T-helper 22 cell (primary cell): ENCODE results near the gene PRODH2.
"Not testable (repeated sequence)": the region's sequence is repeated elsewhere in the genome, so short reads cannot be mapped to it uniquely, and the experiment has no call there.

Experiments used
- DNase-seq: peaks from one replicate; pipeline ENCODE4 v3.0.0-alpha.2; 2020; ENCODE audit warnings: low read depth

Gene PRODH2

GRCh38 chr19:35843676-35844481 is 31.2 kb upstream of the PRODH2 start:
- no peak for DNase-seq

- DNase-seq = no peak
Measured at GRCh38 chr19:35842666-35843272, 30.1 kb upstream of the PRODH2 start.

DNA sequence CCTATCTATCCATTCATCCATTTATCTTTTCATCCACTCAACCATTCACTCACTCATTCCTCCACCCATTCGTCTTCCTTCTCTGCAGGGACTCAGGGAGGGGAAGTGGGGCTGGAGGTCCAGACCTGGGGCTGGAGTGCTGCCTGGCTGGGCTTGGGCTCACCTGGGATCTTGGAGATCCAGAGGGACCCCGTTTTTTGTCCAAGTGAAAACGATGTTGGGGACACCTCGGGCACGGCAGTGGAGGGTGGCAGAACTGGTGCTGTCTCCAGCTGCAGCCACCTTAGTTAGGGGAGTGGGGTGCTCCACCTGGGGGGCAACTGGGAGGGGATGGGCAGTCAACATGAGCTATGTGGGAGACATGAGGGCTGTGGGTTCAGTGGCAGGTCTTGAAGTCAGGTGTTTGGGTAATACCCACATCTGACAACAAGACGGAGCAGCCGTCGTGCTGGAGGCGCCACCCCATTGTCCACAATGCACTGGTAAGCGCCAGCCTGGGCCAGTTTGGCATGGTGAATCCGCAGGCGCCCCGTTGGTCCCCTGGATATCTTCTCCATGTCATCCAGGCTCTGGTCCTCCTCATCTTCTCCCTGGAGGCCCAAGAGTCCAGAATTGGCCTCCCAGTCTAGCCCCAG is 29.4 kb upstream of the PRODH2 start:
- no peak for DNase-seq

GRCh38 chr19:35836096-35836495 is 23.5 kb upstream of the PRODH2 start:
- DNase-seq = not testable (repeated sequence)

GRCh38 chr19:35833972-35834371 is 21.3 kb upstream of the PRODH2 start:
- DNase-seq = no peak

DNA sequence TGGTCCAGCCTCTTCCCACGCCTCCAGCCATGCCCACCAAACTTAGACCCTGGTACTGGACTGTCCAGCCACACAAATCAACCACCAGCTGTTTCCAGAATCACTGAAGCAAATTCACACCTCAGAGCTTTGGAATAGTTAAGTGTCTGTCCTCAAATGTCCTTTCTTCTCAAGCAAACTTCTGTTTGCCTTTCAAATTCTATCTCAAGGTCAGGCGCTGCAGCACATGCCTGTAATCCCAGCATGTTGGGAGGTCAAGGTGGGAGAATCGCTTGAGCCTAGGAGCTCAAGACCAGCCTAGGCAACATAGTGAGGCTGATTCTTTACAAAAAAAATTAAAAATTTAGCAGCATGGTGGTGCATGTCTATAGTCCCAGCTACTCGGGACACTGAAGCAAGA is 19.4 kb upstream of the PRODH2 start:
- no peak for DNase-seq

GRCh38 chr19:35830986-35831385 is 18.3 kb upstream of the PRODH2 start:
- DNase-seq = no peak

DNA sequence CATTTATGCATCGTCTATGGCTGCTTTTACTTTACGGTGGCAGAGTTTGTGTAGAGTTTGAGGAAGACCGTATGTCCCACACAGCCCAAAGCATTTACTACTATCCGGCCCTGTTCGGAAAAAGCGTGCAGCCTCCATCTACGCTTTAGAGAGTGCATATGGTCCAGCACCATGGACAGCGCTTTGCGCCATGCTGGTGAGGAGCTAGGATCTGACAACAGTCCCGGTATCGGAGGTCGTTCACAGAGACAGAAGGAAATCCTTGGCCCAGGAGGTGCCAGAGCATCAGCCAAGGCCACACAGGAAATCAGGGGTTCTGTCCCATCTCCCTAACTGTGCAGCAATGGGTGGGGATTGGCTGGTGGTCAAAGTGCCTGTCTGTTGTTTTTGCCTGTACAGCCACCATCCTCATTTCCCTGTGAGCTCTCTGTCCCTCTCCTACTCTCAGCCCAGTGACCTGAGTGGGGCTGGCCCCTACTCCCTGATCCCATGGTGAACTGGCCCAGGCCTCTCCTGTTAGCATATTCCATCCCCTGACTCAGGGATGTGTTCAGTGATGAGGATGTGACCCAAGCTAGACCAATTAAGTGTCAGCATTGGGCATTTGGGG is 16.2 kb upstream of the PRODH2 start:
- DNase-seq = no peak

DNA sequence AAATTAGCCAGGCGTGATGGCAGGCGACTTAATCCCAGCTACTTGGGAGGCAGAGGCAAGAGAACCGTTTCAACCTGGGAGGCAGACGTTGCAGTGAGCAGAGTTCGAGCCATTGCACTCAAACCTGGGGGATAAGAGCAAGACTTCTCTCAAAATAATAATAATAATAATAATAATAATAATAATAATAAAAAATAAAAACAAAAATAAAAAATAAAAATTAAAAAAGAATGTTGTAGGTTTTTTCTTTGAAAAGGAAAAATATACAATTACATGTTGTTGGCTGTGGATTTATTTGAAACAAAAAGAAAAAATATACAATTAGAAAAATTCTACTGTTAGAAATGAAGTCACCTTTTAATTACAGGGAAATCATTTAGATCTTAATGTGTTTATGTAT is 11.5 kb upstream of the PRODH2 start:
- DNase-seq = no peak

- DNase-seq = no peak
Measured at GRCh38 chr19:35822579-35822978, 9.9 kb upstream of the PRODH2 start.

GRCh38 chr19:35818445-35818844 is 5.8 kb upstream of the PRODH2 start:
- no peak for DNase-seq

GRCh38 chr19:35816846-35817245 is 4.2 kb upstream of the PRODH2 start:
- DNase-seq = no peak

- no peak for DNase-seq
Measured at GRCh38 chr19:35816262-35816661, 3.6 kb upstream of the PRODH2 start.

DNA sequence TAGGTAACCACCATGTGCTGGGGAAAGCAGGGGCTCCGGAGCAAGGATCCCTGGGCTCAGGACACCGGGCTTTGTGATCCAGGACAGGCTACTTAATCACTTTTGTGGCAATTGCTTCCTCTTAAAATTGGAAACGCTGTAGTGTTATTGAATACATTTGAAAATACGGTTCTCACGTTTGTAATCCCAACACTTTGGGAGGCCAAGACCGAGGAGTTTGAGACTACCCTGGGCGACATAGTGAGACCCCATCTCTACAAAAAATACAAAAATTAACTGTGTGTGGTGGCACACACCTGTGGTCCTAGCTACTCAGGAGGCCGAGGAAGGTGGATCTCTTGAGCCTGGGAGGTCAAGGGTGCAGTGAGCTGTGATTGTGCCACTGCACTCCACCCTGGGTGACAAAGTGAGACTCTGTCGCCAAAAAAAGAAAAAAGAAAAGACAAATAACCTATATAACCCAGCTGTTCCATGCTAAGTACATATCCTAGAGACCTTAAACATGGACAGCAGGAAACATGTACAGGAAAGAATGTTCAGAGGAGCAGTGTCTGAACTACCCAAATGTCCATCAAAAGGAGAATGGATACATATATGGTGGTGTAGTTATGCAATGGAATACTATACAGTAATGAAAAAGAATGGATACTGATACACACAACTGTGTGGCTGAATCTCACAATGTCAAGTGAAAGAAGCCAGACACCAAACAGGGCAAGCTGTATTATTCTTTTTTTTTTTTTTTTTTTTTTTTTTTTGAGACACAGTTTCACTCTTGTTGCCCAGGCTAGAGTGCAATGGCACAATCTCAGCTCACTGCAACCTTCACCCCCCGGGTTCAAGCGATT is 622 bp upstream of the PRODH2 start:
- no peak for DNase-seq

DNA sequence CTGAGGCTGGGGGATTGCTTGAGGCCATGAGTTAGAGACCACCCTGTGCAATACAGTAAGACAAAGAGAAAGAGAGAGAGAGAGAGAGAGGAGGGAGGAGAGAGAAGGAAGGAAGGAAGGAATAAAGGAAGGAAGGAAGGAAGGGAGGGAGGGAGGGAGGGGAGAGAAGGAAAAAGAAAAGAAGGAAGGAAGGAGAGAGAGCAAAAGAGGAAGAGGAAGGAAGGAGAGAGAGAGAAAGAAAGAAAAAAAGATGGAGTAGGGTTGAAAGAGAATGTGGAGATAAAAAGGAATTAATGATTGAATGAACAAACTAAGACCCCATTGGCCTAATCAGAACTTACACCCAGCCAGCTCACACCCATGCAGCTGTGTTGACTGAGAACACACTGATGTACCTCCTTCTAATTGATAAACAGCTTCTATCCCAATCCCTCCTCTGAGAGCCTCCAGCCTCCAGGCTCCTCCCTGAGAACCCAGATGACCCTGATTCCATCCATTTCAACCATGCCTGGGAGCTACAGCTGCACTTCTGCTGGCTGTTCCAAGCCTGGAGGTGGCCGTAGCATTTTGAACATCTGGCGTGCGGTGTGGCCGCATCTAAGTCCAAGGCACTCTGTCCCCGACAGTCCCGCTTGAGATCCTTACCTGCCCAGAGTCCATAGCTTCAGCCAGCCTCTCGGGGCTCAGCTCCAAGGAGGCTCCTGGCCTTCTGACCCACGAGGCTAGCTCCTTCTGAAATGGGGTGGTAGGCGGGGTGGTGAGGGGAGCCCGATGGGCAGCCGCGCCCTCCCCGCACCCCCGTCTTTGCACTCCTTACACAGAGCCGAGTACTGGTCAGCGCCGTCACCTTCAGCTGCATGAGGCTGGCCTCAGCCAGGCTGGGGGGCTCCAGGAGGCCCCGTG is 1.1 kb downstream of the PRODH2 start:
- no peak for DNase-seq

DNA sequence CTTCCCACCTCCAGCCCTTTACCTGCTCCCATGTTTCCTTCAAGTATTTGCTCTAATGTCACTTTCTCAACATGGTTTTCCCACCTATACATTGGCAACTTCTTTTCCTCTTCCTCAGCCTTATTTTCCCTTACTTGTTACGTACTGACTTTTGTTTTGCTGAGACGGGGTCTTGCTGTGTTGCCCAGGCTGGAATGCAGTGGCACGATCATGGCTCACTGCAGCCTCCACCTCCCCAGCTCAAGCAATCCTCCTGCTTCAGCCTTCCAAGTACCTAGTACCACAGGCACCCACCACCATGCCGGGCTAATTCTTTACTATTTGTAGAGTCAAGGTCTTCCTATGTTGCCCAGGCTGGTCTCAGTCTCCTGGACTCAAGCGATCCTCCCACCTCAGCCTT is 5.0 kb downstream of the PRODH2 start:
- no peak for DNase-seq

GRCh38 chr19:35806597-35806996 is 6.0 kb downstream of the PRODH2 start:
- no peak for DNase-seq

- DNase-seq = no peak
Measured at GRCh38 chr19:35805526-35806102, 7.0 kb downstream of the PRODH2 start.

- no peak for DNase-seq
Measured at GRCh38 chr19:35801828-35802227, 10.8 kb downstream of the PRODH2 start.

DNA sequence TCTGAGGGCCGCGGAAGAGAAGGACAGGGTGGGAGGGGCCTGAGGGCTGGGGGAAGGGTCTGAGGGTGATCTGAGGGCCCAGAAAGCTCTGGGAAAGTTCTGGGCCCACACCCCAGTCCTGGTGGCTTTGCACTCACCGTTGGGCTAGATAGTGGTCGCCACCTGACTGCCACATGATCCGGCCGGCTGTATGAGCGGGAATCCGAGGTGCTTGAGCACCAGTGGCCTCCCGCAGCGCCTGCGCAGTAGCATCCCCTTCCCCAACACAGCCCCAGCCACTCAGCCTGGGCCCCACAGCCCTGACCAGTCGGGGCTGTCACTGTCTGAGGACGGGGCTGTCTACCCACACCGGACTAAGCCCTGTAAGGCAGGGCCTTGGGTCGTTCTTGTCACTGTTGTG is 15.0 kb downstream of the PRODH2 start:
- DNase-seq = no peak
